Activated naive CD4-positive, alpha-beta T cell treated with anti-CD3 and anti-CD28 coated beads, Interleukin-2, amount 50 U/mL, for 24 hours (primary cell): Measurements from ENCODE around the gene SIRT1.
"Not testable (repeated sequence)": the region's sequence is repeated elsewhere in the genome, so short reads cannot be mapped to it uniquely, and the experiment has no call there.

ENCODE experiments used
- H3K27ac Mint-ChIP-seq: one replicate; pipeline ENCODE4 v1.8.0; 2021; ENCODE audit warnings: mild to moderate bottlenecking, mixed read lengths
- H3K27me3 Mint-ChIP-seq: one replicate; pipeline ENCODE4 v1.8.0; 2021; ENCODE audit warnings: mixed read lengths
- H3K36me3 Mint-ChIP-seq: one replicate; pipeline ENCODE4 v1.8.0; 2021; ENCODE audit warnings: mixed read lengths
- H3K4me1 Mint-ChIP-seq: one replicate; pipeline ENCODE4 v1.8.0; 2021; ENCODE audit warnings: mixed read lengths
- H3K4me3 Mint-ChIP-seq: one replicate; pipeline ENCODE4 v1.8.0; 2021; ENCODE audit warnings: mild to moderate bottlenecking, mixed read lengths
- H3K9me3 Mint-ChIP-seq: one replicate; pipeline ENCODE4 v1.8.0; 2021; ENCODE audit warnings: mixed read lengths

The SIRT1 gene

DNA sequence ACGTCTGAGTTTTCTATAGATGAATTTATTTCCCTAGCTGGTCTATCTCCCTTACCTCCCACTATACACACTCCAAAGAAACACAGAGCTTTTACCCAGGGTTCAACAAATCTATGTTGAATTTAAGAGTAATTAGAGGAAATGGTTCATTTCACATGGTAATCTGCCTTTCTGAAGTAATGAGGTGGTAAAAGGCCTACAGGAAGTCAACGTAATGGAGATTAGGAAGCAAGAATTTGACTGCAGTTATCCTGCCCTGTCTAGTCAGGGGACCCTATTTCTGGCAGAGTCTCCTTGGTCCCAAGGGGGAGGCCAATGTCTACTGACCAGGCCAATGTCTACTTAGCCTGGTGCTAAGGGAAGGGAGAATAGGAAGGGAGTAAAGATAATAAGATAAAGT is 21.4 kb upstream of the SIRT1 start:
- no peaks in the 10 kb centered on the region for H3K27me3 Mint-ChIP-seq

DNA sequence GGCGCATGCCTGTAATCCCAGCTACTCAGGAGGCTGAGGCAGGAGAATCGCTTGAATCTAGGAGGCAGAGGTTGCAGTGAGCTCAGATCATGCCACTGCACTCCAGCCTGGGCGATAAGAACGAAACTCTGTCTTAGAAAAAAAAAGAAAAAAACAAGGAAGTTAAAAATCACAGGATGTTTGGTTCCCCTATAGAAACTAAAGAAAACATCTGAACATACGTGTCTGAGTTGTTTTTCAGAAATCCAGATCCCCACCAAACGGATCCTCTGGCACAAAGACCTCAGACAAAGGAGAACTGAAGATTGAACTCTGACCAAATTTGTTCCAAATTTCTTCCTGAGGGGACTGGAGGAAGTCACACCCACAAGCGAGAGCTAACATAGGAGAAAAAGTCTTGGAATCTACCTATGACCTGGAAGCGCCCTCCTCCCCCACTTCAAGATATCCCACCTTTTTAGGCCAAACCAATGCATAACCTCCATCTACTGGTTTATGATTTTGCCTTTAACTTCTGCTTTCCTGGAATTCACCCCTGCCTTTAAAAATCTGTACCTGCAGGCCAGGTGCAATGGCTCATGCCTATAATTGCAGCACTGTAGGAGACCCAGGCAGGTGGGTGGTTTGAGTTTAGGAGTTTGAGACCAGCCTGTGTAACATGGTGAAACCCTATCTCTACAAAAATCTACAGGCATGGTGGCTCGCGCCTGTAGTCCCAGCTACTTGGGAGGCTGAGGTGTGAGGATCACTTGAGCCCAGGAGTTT is 19.7 kb upstream of the SIRT1 start:
- H3K27ac Mint-ChIP-seq, result no peak overlapping the region
- no peaks in the 10 kb centered on the region for H3K4me1 Mint-ChIP-seq
- H3K36me3 Mint-ChIP-seq, result no peaks in the 10 kb centered on the region
- H3K9me3 Mint-ChIP-seq, result no peaks in the 10 kb centered on the region
- H3K27me3 Mint-ChIP-seq, result no peaks in the 10 kb centered on the region
- H3K4me3 Mint-ChIP-seq, result no peak overlapping the region

More for the DNA sequence above, 21.4 kb upstream of the SIRT1 start:
- Mint-ChIP-seq H3K4me3 (no peak overlapping the region), H3K27ac (no peak overlapping the region), H3K36me3 (no peaks in the 10 kb centered on the region), H3K4me1 (no peaks in the 10 kb centered on the region), H3K9me3 (no peaks in the 10 kb centered on the region)

DNA sequence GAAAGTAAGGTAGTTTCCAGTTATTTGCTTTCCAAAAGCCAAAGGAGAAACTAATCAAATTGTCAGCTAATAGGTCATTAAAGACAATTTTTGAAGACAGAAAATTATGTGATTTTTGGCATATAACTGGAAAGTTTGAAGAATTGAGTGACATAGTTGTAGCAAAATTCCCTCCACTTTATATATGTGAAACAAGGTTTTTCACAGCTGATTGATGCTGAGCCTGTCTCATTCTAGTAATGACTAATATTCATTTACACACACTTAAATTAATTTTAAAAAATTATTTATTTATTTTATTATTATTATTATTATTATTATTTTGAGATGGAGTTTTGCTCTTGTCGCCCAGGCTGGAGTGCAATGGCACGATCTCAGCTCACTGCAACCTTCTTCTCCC is 16.3 kb upstream of the SIRT1 start:
- no peak overlapping the region for H3K27ac Mint-ChIP-seq
- no peaks in the 10 kb centered on the region for H3K27me3 Mint-ChIP-seq
- no peaks in the 10 kb centered on the region for H3K36me3 Mint-ChIP-seq
- no peak overlapping the region for H3K4me3 Mint-ChIP-seq
- H3K4me1 Mint-ChIP-seq, result no peaks in the 10 kb centered on the region
- H3K9me3 Mint-ChIP-seq, result no peaks in the 10 kb centered on the region

DNA sequence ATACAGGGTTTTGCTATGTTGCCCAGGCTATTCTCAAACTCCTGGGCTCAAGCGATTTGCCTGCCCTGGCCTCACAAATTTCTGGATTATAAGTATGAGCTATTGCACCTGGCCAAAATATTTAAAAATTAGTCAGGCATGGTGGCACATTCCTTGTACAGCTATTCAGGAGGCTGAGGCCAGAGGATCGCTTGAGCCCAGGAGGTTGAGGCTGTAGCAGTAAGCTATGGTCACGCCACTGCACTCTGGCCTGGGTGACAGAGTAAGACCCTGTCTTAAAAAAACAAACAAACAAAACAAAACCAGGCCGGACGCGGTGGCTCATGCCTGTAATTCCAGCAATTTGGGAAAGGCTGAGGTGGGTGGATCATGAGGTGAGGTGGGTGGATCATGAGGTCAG is 14.5 kb upstream of the SIRT1 start:
- Mint-ChIP-seq H3K36me3 (no peaks in the 10 kb centered on the region), H3K27me3 (no peaks in the 10 kb centered on the region), H3K27ac (no peak overlapping the region), H3K9me3 (no peaks in the 10 kb centered on the region), H3K4me3 (no peak overlapping the region), H3K4me1 (no peaks in the 10 kb centered on the region)

DNA sequence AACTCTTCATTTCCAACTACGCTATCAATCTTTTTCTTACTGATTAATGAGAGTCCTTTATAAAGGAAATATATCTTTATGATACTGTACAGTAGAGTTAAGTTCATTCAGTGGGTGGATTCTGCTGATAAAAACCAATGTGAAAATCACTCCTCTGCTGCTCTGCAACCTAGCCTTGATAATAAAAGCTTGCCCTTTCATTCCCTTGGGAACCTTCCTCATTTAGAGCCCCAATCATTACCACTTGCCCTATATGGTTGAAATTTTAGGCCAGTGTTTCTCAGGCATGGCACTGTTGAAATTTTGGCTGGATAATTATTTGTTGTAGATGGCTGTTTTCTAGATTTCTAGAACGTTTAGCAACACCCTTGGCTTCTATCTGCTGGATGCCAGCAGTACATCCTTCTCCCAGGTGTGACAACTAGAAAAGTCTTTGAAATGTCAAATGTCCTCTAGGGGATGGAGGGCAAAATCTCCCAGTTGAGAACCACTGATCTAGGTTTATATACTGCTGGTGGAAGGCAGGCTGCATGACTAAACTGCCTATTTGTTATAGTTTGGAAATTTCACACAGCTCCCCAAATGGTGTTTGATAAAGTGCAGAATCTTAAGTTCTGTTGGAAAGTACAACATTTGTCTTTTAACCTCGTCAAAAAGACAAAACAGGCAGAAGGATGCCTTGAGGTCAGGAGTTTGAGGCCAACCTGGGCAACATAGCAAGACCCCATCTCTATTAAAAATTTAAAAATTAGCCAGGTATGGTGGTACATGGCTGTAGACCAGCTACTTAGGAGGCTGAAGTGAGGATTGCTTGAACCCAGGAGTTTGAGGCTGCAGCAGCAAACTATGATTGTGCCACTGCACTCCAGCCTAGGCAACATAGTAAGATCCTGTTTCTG is 8.9 kb upstream of the SIRT1 start:
- no peak overlapping the region for H3K4me3 Mint-ChIP-seq
- no peaks in the 10 kb centered on the region for H3K27me3 Mint-ChIP-seq
- H3K9me3 Mint-ChIP-seq, result no peaks in the 10 kb centered on the region
- no peaks in the 10 kb centered on the region for H3K4me1 Mint-ChIP-seq
- no peaks in the 10 kb centered on the region for H3K36me3 Mint-ChIP-seq
- H3K27ac Mint-ChIP-seq, result no peak overlapping the region

DNA sequence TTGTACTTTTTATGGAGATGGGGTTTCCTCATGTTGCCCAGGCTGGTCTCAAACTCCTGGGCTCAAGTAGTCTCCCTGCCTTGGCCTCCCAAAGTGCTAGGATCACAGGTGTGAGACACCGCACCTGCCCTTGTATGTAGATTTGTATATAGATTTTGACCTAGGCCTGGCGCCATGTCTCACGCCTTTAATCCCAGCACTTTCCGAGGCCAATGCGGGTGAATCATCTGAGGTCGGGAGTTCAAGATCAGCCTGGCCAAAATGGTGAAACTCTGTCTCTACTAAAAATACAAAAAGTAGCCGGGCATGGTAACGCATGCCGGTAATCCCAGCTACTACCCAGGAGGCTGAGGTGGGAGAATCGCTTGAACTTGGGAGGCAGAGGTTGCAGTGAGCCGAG is 7.0 kb upstream of the SIRT1 start:
- not testable (repeated sequence) for H3K36me3 Mint-ChIP-seq, H3K27me3 Mint-ChIP-seq, H3K9me3 Mint-ChIP-seq, H3K4me3 Mint-ChIP-seq, H3K27ac Mint-ChIP-seq, H3K4me1 Mint-ChIP-seq

DNA sequence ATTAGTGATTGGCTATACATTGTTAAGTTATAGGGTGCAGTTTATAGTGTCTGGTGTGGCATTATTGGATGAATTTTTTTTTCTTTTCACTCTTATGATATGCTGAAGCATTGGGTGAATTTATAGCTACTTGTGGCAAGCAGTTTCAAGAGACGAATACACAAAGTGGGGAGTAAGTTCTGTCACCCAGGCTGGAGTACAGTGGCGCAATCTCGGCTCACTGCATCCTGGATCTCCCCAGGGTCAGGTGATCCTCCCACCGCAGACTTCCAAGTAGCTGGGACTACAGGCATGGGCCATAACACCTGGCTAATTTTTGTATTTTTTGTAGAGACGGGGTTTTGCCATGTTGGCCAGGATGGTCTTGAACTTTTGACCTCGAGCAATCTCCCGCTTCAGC is 6.3 kb upstream of the SIRT1 start:
- H3K9me3 Mint-ChIP-seq, result no peaks in the 10 kb centered on the region
- no peaks in the 10 kb centered on the region for H3K36me3 Mint-ChIP-seq
- no peaks in the 10 kb centered on the region for H3K27me3 Mint-ChIP-seq
- no peak overlapping the region for H3K27ac Mint-ChIP-seq
- H3K4me1 Mint-ChIP-seq, result no peaks in the 10 kb centered on the region
- H3K4me3 Mint-ChIP-seq, result no peak overlapping the region

DNA sequence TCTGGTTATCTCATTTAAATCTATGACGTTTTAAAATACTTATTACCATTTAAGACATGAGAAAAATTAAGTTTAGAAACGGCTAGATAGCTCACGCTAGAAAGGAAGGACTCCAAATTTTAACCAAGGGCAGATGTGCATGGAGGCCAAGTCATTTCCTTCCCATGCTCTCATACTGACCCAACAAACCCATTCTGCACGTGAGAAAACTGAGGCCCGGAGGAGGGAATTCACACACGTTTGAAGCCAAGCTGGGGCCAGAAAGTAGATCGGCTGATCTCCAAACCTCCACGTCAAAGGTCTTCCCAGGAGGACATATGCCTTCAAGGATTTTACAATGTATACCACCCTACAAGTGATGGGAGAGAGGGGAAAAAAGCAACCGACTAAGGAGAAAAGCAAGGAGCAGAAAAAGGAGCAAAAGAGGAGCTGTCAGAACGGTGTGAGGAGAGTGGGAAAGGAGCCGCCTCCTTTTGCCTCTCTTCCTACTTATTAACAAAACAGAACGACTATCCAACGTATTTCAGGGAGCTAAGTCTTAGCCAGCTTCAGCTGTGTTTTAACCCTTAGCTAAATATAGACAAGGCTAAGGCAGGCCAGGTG is 645 bp upstream of the SIRT1 start:
- Mint-ChIP-seq H3K27ac (peak overlapping the region; percentile 98), H3K4me1 (peaks cover 27% of the 10 kb centered on the region), H3K27me3 (no peaks in the 10 kb centered on the region), H3K9me3 (no peaks in the 10 kb centered on the region), H3K4me3 (peak overlapping the region; percentile 97), H3K36me3 (peaks cover 5% of the 10 kb centered on the region)

DNA sequence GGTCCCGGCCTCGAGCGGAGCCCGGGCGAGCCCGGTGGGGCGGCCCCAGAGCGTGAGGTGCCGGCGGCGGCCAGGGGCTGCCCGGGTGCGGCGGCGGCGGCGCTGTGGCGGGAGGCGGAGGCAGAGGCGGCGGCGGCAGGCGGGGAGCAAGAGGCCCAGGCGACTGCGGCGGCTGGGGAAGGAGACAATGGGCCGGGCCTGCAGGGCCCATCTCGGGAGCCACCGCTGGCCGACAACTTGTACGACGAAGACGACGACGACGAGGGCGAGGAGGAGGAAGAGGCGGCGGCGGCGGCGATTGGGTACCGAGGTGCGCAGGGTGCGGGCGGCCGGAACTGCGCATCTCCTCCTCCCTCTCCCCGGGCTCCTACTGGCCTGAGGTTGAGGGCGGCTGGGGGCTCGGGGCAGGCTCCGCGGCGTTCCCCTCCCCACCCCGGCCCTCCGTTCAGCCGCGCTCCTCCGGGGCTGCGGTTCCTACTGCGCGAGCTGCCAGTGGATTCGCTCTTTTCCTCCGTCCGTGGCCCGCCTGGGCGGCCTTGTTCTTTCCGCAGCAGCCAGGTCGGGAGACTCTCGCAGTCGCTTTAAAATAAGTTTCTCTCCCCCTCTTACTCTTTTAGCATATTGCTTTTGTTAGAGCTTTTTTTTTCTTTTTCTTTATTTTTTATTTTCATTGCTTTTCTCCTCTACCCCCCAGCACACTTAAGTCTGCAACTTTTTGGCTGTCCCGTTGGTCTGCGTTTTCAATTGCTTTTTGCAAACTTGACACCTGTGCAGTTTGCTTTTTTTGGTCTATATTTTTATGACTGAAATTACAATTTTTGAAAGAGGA is 600 bp downstream of the SIRT1 start:
- Mint-ChIP-seq H3K9me3 (no peaks in the 10 kb centered on the region), H3K36me3 (peaks cover 10% of the 10 kb centered on the region), H3K27ac (peak overlapping the region; percentile 74), H3K4me1 (peaks cover 36% of the 10 kb centered on the region), H3K27me3 (no peaks in the 10 kb centered on the region), H3K4me3 (peak overlapping the region; percentile 97)

DNA sequence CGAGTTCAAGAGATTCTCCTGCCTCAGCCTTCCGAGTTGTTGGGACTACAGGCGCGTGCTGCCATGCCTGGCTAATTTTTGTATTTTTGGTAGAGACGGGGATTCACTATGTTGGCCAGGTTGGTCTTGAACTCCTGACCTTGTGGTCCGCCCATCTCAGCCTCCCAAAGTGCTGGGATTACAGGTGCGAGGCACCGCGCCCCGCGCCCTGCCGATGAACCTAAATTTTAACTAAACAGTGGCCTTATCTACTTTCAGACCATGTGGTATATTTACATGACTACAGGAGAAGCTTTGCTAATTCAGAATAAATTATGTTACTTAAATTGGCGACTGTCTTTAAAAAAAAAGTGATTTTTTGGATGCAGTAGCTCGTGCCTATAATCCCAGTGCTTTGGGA is 9.2 kb downstream of the SIRT1 start:
- Mint-ChIP-seq H3K4me1 (peaks cover 32% of the 10 kb centered on the region), H3K36me3 (peaks cover 6% of the 10 kb centered on the region), H3K9me3 (no peaks in the 10 kb centered on the region), H3K27ac (no peak overlapping the region), H3K27me3 (no peaks in the 10 kb centered on the region), H3K4me3 (no peak overlapping the region)

DNA sequence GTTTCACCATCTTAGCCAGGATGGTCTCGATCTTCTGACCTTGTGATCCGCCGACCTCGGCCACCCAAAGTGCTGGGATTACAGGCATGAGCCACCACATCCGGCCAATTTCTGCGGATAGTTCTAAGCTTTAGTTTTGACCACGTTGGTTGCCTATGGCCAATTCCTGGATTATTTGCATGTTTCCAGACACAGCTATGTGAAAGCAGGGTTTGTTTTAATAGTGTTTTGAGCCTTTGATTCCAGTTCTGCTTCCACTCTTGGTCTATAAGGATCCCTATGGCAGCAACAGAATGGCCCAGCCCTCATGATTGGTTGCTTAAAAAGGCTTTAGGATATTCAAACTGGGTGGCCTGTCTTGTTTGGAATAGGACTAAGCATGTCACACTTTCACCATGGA is 19.1 kb downstream of the SIRT1 start:
- H3K27me3 Mint-ChIP-seq, result no peaks in the 10 kb centered on the region
- peaks cover 15% of the 10 kb centered on the region for H3K36me3 Mint-ChIP-seq
- H3K4me3 Mint-ChIP-seq, result no peak overlapping the region
- H3K27ac Mint-ChIP-seq, result no peak overlapping the region
- no peaks in the 10 kb centered on the region for H3K9me3 Mint-ChIP-seq
- H3K4me1 Mint-ChIP-seq, result peaks cover 26% of the 10 kb centered on the region

DNA sequence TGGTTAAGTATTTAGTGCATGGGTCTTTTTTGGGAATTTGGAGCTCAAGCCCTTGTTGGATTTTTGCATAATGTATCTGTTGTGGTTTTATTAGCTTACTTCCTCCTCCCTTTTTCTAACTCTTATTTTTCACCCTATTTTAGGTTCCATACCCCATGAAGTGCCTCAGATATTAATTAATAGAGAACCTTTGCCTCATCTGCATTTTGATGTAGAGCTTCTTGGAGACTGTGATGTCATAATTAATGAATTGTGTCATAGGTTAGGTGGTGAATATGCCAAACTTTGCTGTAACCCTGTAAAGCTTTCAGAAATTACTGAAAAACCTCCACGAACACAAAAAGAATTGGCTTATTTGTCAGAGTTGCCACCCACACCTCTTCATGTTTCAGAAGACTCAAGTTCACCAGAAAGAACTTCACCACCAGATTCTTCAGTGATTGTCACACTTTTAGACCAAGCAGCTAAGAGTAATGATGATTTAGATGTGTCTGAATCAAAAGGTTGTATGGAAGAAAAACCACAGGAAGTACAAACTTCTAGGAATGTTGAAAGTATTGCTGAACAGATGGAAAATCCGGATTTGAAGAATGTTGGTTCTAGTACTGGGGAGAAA is 28.0 kb downstream of the SIRT1 start:
- Mint-ChIP-seq H3K36me3 (peaks cover 19% of the 10 kb centered on the region), H3K27me3 (no peaks in the 10 kb centered on the region), H3K4me1 (peaks cover 28% of the 10 kb centered on the region), H3K9me3 (no peaks in the 10 kb centered on the region), H3K27ac (peak overlapping the region; percentile 60), H3K4me3 (no peak overlapping the region)

DNA sequence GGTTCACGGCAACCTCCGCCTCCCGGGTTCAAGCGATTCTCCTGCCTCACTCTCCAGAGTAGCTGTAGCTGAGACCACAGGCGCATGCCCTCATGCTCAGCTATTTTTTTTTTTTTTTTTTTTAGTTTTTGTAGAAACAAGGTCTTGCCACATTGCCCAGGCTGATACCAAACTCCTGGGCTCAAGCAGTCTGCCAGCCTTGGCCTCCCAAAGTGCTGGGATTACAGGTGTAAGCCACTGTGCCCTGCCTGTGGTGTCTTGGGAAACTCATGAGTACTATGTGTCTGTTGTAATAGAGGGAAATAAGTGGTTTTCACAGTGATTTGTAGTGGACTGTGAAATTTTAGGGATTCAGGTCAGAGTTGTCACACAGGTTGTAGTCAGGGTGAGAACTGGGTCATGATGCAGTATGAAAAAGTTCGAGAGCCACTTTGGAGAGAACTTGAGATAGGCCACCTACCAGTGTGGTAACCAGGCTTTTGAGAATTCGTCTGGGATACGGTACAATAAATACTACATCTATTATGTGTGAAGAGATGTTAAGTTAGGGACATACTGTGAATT is 30.4 kb downstream of the SIRT1 start:
- Mint-ChIP-seq H3K4me3 (no peak overlapping the region), H3K27me3 (no peaks in the 10 kb centered on the region), H3K36me3 (peaks cover 11% of the 10 kb centered on the region), H3K9me3 (no peaks in the 10 kb centered on the region), H3K4me1 (peaks cover 27% of the 10 kb centered on the region), H3K27ac (peak overlapping the region; percentile 26)

DNA sequence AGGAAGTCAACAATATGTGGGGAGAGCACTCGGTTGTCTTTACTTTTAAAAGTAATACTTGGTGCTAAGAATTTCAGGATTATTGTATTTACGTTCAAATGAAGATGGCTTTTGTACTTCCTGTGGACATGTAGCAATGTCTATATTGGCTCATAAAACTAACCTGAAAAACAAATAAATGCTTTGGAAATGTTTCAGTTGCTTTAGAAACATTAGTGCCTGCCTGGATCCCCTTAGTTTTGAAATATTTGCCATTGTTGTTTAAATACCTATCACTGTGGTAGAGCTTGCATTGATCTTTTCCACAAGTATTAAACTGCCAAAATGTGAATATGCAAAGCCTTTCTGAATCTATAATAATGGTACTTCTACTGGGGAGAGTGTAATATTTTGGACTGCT is 32.7 kb downstream of the SIRT1 start:
- Mint-ChIP-seq H3K27ac (peak overlapping the region; percentile 26), H3K4me1 (peaks cover 27% of the 10 kb centered on the region), H3K36me3 (peaks cover 10% of the 10 kb centered on the region), H3K4me3 (no peak overlapping the region), H3K27me3 (no peaks in the 10 kb centered on the region), H3K9me3 (no peaks in the 10 kb centered on the region)

DNA sequence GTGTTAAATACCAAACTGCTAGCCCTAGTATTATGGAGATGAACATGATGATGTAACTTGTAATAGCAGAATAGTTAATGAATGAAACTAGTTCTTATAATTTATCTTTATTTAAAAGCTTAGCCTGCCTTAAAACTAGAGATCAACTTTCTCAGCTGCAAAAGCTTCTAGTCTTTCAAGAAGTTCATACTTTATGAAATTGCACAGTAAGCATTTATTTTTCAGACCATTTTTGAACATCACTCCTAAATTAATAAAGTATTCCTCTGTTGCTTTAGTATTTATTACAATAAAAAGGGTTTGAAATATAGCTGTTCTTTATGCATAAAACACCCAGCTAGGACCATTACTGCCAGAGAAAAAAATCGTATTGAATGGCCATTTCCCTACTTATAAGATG is 33.2 kb downstream of the SIRT1 start:
- Mint-ChIP-seq H3K36me3 (peaks cover 7% of the 10 kb centered on the region), H3K27me3 (no peaks in the 10 kb centered on the region), H3K27ac (peak overlapping the region; percentile 26), H3K4me1 (peaks cover 22% of the 10 kb centered on the region), H3K9me3 (no peaks in the 10 kb centered on the region), H3K4me3 (no peak overlapping the region)
